IMR-90 (cell line): ENCODE measurements around the gene GNAS-AS1. TPM values are rescaled to one million over a fixed set of nuclear protein-coding genes. Genes with fewer than 3 reads are reported as not detected.

Source experiments
- ATAC-seq: fragments of 200-7000 bp; cut with Tn5 transposase; 2 replicates; pipeline ENCODE4 v1.9.1; 2020; ENCODE audit warnings: low read depth, mild to moderate bottlenecking, moderate library complexity
- BruUV-seq: library from RNA; stranded (reverse); fragments of 400-500 nt; replicated peaks from 2 replicates; lab custom pipeline; 2021; lab: Mats Ljungman, UMichigan
- CTCF ChIA-PET: fragments of 300-600 bp; formaldehyde crosslinking; extraction: SDS; loops from one replicate; lab custom pipeline; 2021; ENCODE audit warnings: antibody characterized with exemption; lab: Yijun Ruan, JAX
- POLR2A ChIA-PET: fragments of 300-600 bp; sonication (Branson Sonifier 250); formaldehyde crosslinking; loops from one replicate; lab custom pipeline; 2022; ENCODE audit warnings: antibody characterized with exemption; ENCODE audit not compliant: unreplicated experiment; lab: Charles Lee
- DNase-seq: peaks from one replicate; pipeline ENCODE4 v3.0.0; 2013
- H2AFZ ChIP-seq: replicated peaks from 2 replicates; pipeline ENCODE3; 2013; ENCODE audit warnings: low read length, mild to moderate bottlenecking; ENCODE audit not compliant: poor library complexity
- H2AK5ac ChIP-seq: 2 replicates; pipeline ENCODE4 v1.6.1; 2013; ENCODE audit warnings: low read depth, low read length, inconsistent platforms
- H2AK9ac ChIP-seq: replicated peaks from 2 replicates; pipeline ENCODE3; 2013; ENCODE audit warnings: mild to moderate bottlenecking, low read depth, low read length, moderate library complexity; ENCODE audit not compliant: poor library complexity
- H2BK120ac ChIP-seq: 2 replicates; pipeline ENCODE4 v1.6.1; 2013; ENCODE audit warnings: low read depth, low read length, inconsistent platforms
- H2BK15ac ChIP-seq: 3 replicates; pipeline ENCODE4 v1.6.1; 2013; ENCODE audit warnings: low read depth, low read length, inconsistent platforms
- H2BK20ac ChIP-seq: 2 replicates; pipeline ENCODE4 v1.6.1; 2013; ENCODE audit warnings: low read depth, mild to moderate bottlenecking, inconsistent platforms, low read length, moderate library complexity
- H2BK5ac ChIP-seq: 2 replicates; pipeline ENCODE4 v1.6.1; 2013; ENCODE audit warnings: mild to moderate bottlenecking, low read depth, low read length, inconsistent platforms; ENCODE audit not compliant: poor library complexity, severe bottlenecking
- H3K14ac ChIP-seq: replicated peaks from 2 replicates; pipeline ENCODE4 v1.6.1; 2013; ENCODE audit warnings: low read depth, low read length, inconsistent platforms
- H3K18ac ChIP-seq: 2 replicates; pipeline ENCODE4 v1.6.1; 2013; ENCODE audit warnings: low read depth, low read length, control low read depth
- H3K23ac ChIP-seq: 2 replicates; pipeline ENCODE4 v1.6.1; 2013; ENCODE audit warnings: low read depth, low read length, inconsistent platforms
- H3K27ac ChIP-seq: 2 replicates; pipeline ENCODE4 v1.5.1; 2013; ENCODE audit warnings: mild to moderate bottlenecking, control low read depth, low read length; ENCODE audit not compliant: insufficient read depth
- H3K27me3 ChIP-seq: 2 replicates; pipeline ENCODE4 v1.6.1; 2013; ENCODE audit warnings: low read length; ENCODE audit not compliant: control insufficient read depth, insufficient read depth
- H3K36me3 ChIP-seq: 2 replicates; pipeline ENCODE4 v1.6.1; 2013; ENCODE audit warnings: low read length, mixed read lengths; ENCODE audit not compliant: control insufficient read depth, insufficient read depth
- H3K4ac ChIP-seq: 2 replicates; pipeline ENCODE4 v1.6.1; 2013; ENCODE audit warnings: low read depth, low read length, inconsistent platforms
- H3K4me1 ChIP-seq: 2 replicates; pipeline ENCODE4 v1.6.1; 2013; ENCODE audit warnings: low read length, mixed read lengths; ENCODE audit not compliant: control insufficient read depth, insufficient read depth
- H3K4me2 ChIP-seq: 2 replicates; pipeline ENCODE4 v1.6.1; 2013; ENCODE audit warnings: low read depth, mild to moderate bottlenecking, control low read depth, low read length, moderate library complexity
- H3K4me3 ChIP-seq: 2 replicates; pipeline ENCODE4 v1.5.1; 2013; ENCODE audit warnings: low read depth, mild to moderate bottlenecking, control low read depth, low read length, moderate library complexity; ENCODE audit not compliant: insufficient read depth
- H3K56ac ChIP-seq: 2 replicates; pipeline ENCODE4 v1.6.1; 2013; ENCODE audit warnings: low read length, inconsistent platforms; ENCODE audit not compliant: insufficient read depth; ENCODE audit errors: extremely low read depth
- H3K79me1 ChIP-seq, 2 experiments: 2 replicates each; pipeline ENCODE4 v1.6.1; 2013; ENCODE audit warnings: low read length in 2 of 2, inconsistent platforms in 1 of 2, low read depth in 1 of 2
- H3K9ac ChIP-seq: 2 replicates; pipeline ENCODE4 v1.6.1; 2013; ENCODE audit warnings: low read depth, low read length, control low read depth
- H3K9me1 ChIP-seq: 2 replicates; pipeline ENCODE4 v1.6.1; 2013; ENCODE audit warnings: low read length, inconsistent platforms; ENCODE audit not compliant: insufficient read depth
- H3K9me3 ChIP-seq: 2 replicates; pipeline ENCODE4 v1.6.1; 2013; ENCODE audit warnings: low read length; ENCODE audit not compliant: control insufficient read depth, insufficient read depth
- H4K20me1 ChIP-seq: 2 replicates; pipeline ENCODE4 v1.6.1; 2013; ENCODE audit warnings: low read length, inconsistent platforms; ENCODE audit not compliant: insufficient read depth
- H4K5ac ChIP-seq: 2 replicates; pipeline ENCODE4 v1.6.1; 2013; ENCODE audit warnings: mild to moderate bottlenecking, low read depth, low read length, control low read depth
- H4K8ac ChIP-seq, 2 experiments: 2 replicates each; pipeline ENCODE4 v1.6.1; 2013; ENCODE audit warnings: low read depth in 2 of 2, low read length in 2 of 2, control low read depth in 1 of 2, inconsistent platforms in 1 of 2
- H4K91ac ChIP-seq: 2 replicates; pipeline ENCODE4 v1.6.1; 2013; ENCODE audit warnings: low read depth, low read length, inconsistent platforms; ENCODE audit not compliant: insufficient read depth
- BHLHE40 ChIP-seq: fragments of 150-350 bp; IDR thresholded peaks from 2 replicates; pipeline ENCODE4 v1.6.1; 2016; ENCODE audit warnings: mild to moderate bottlenecking, low read depth, low read length
- CTCF ChIP-seq: conservative IDR thresholded peaks from 2 replicates; pipeline ENCODE4 v1.5.1; 2012; ENCODE audit warnings: mild to moderate bottlenecking, low read depth, low read length, improper control_type of control experiment
- ELK1 ChIP-seq: fragments of 150-350 bp; IDR thresholded peaks from 2 replicates; pipeline ENCODE4 v1.6.1; 2016; ENCODE audit warnings: low read depth, mild to moderate bottlenecking, low read length, moderate library complexity, borderline replicate concordance
- RFX5 ChIP-seq: IDR thresholded peaks from 2 replicates; pipeline ENCODE4 v1.8.0; 2012; ENCODE audit warnings: low read depth, mild to moderate bottlenecking, low read length, moderate library complexity
- WGBS, 2 experiments: methylation state at CpG; one replicate each; pipeline versions ENCODE4 v1.1.5 to v1.1.7; 2013; ENCODE audit warnings: missing lambda C conversion rate in 2 of 2; ENCODE audit not compliant: insufficient read length in 1 of 2; ENCODE audit errors: extremely low coverage in 2 of 2; 5-methylcytosine and 5-hydroxymethylcytosine counted together
- dilution Hi-C: fragments of 300-500 bp; cut with HindIII; formaldehyde crosslinking; loops from one replicate; pipeline ENCODE4 v1.14.3; 2018; ENCODE audit warnings: low sequenced_read_pairs; ENCODE audit not compliant: unreplicated experiment
- in situ Hi-C: fragments of 300-500 bp; cut with MboI; formaldehyde crosslinking; loops from 3 replicates; pipeline ENCODE4 v1.14.3; 2019; ENCODE audit warnings: low sequenced_read_pairs, inconsistent platforms, mixed read lengths
- intact Hi-C: fragments of 100-400 bp; cut with micrococcal nuclease; formaldehyde crosslinking; loops from 2 replicates; pipeline ENCODE4 v1.10.0; 2022
- polyA plus RNA-seq, 3 experiments: library from polyadenylated mRNA; depleted of rRNA; stranded (reverse); fragments of >200 nt; gene quantifications; 2 replicates each; pipeline ENCODE4 v1.2.3, GENCODE V29; 2012; ENCODE audit warnings: low replicate concordance in 1 of 3
- total RNA-seq: library from RNA; depleted of rRNA; stranded (reverse); fragments of >200 nt; gene quantifications from 2 replicates; pipeline ENCODE4 v1.2.3, GENCODE V29; 2012

The GNAS-AS1 gene
- total and polyA plus RNA-seq, 2 of the 4 experiments (the other 2 are of a cell fraction) = 0.54 to 0.60 TPM

- no CpG with 5 or more reads among the region's 1 CpG for WGBS, 2 experiments
- in situ Hi-C loops = no loop called here
These were observed 13.0 kb downstream of the GNAS-AS1 start for GRCh38 chr20:58837717-58838116.

More at GRCh38 chr20:58837717-58838116, 13.0 kb downstream of the GNAS-AS1 start:
- no peak overlapping the region for H3K4me3 ChIP-seq
- H3K23ac ChIP-seq = no peak overlapping the region
- H4K8ac ChIP-seq = no peak overlapping the region
- TF ChIP-seq BHLHE40 (no peak), CTCF (no peak), ELK1 (no peak), RFX5 (no peak)
- H3K4me2 ChIP-seq = no peak overlapping the region
- no peaks in the 10 kb centered on the region for H4K20me1 ChIP-seq
- H2BK5ac ChIP-seq = no peak overlapping the region
- no peak overlapping the region for H3K18ac ChIP-seq
- no peak overlapping the region for H2BK20ac ChIP-seq
- H2AK5ac ChIP-seq = no peak overlapping the region
- H3K4ac ChIP-seq = no peak overlapping the region
- ChIA-PET POLR2A (no interaction called here), CTCF (interaction anchor here (1.5 kb wide), 1 partner anchor 10 kb away, joined by 4 read pairs; no protein-coding TSS in a partner anchor)
- H3K9me1 ChIP-seq = no peaks in the 10 kb centered on the region; the same call in 1 of the 2 replicates
- H3K79me1 ChIP-seq = no peaks in the 10 kb centered on the region
- DNase-seq (no peak), ATAC-seq (no peak)
- no peak overlapping the region for H3K14ac ChIP-seq
- BruUV-seq = no TSS peak
- H4K91ac ChIP-seq = no peak overlapping the region
- no peaks in the 10 kb centered on the region; the same call in 1 of the 2 replicates for H3K4me1 ChIP-seq
- H3K27ac ChIP-seq = no peak overlapping the region
- intact Hi-C loops (loop anchor here (10.0 kb wide), 1 partner anchor 603 kb away; no protein-coding TSS in a partner anchor), dilution Hi-C loops (no loop called here)
- no peak overlapping the region for H4K5ac ChIP-seq
- H2AK9ac ChIP-seq = no peak overlapping the region
- peaks cover 44% of the 10 kb centered on the region for H3K27me3 ChIP-seq
- H2BK15ac ChIP-seq = no peak overlapping the region
- H3K9ac ChIP-seq = no peak overlapping the region
- H2BK120ac ChIP-seq = no peak overlapping the region
- H2AFZ ChIP-seq = no peak overlapping the region
- no peaks in the 10 kb centered on the region for H3K9me3 ChIP-seq
- no peak overlapping the region for H3K56ac ChIP-seq
- peaks cover 7% of the 10 kb centered on the region; the same call in 1 of the 2 replicates for H3K36me3 ChIP-seq
